A549 (cell line): ENCODE data around the gene LBHD2. TPM values are rescaled to one million over a fixed set of nuclear protein-coding genes. Genes with fewer than 3 reads are reported as not detected.
A peak's percentile ranks its signal among the peaks of the same experiment; 100 is the strongest.

Experiments
- ATAC-seq, 2 experiments: fragments of 200-7000 bp in 1 of 2; fragments of >200 bp in 1 of 2; cut with Nextera tagmentation in 1 of 2; cut with Tn5 transposase in 1 of 2; 3 replicates each; pipeline versions ENCODE4 v1.8.0 to v1.9.1; 2018 to 2020; ENCODE audit warnings: mild to moderate bottlenecking in 1 of 2, moderate library complexity in 1 of 2
- CTCF ChIA-PET: fragments of 300-600 bp; sonication (Branson Sonifier 250); formaldehyde crosslinking; extraction: SDS; loops from one replicate; lab custom pipeline; 2021; ENCODE audit warnings: antibody characterized with exemption, inconsistent platforms; lab: Yijun Ruan, JAX
- POLR2A ChIA-PET: fragments of 350-600 bp; formaldehyde crosslinking; extraction: SDS; loops from one replicate; lab custom pipeline; 2021; ENCODE audit warnings: antibody characterized with exemption, inconsistent platforms; lab: Yijun Ruan, JAX
- DNase-seq, 2 experiments: peaks; one replicate each; pipeline versions ENCODE4 v3.0.0 to v3.0.0-alpha.2; 2011 to 2016; ENCODE audit warnings: low read depth in 1 of 2, low spot score in 1 of 2
- FAIRE-seq: peaks from 2 replicates; lab custom pipeline; 2011; peaks lifted over from hg19 to GRCh38; lab: Jason Lieb, UNC
- H3K27ac ChIP-seq, 2 experiments: fragments of >200 bp; sonication (Bioruptor Twin); formaldehyde crosslinking; 3 replicates each; pipeline ENCODE4 v1.5.1; 2016 to 2017
- H3K4me1 ChIP-seq: fragments of >200 bp; sonication (Bioruptor Twin); formaldehyde crosslinking; 3 replicates; pipeline ENCODE4 v1.6.1; 2016
- H3K4me2 ChIP-seq: fragments of >200 bp; sonication (Bioruptor Twin); formaldehyde crosslinking; 3 replicates; pipeline ENCODE4 v1.6.1; 2016
- H3K4me3 ChIP-seq: fragments of >200 bp; sonication (Bioruptor Twin); formaldehyde crosslinking; 3 replicates; pipeline ENCODE4 v1.5.1; 2016
- H3K9me3 ChIP-seq: fragments of >200 bp; sonication (Bioruptor Twin); formaldehyde crosslinking; 3 replicates; pipeline ENCODE4 v1.6.1; 2016
- ATOH8 ChIP-seq: fragments of 250-450 bp; sonication (Bioruptor Pico); IDR thresholded peaks from 2 replicates; pipeline ENCODE4 v1.5.0; 2020; ENCODE audit warnings: low read depth, mild to moderate bottlenecking, moderate library complexity
- CBX8 ChIP-seq: fragments of 200-600 bp; sonication (generic); IDR thresholded peaks from 2 replicates; pipeline ENCODE4 v1.6.1; 2016
- CEBPB ChIP-seq, 2 experiments: fragments of >200 bp in 1 of 2; sonication (Bioruptor Twin) in 1 of 2; formaldehyde crosslinking in 1 of 2; IDR thresholded peaks; 2 replicates each; pipeline ENCODE4 v1.6.1; 2012 to 2016
- CHD2 ChIP-seq: fragments of 150-350 bp; IDR thresholded peaks from 2 replicates; pipeline ENCODE4 v1.6.1; 2014; ENCODE audit warnings: low read length; ENCODE audit not compliant: partially characterized antibody
- CHD4 ChIP-seq: fragments of 200-600 bp; sonication (generic); IDR thresholded peaks from 2 replicates; pipeline ENCODE4 v1.6.1; 2016; ENCODE audit warnings: antibody characterized with exemption, mild to moderate bottlenecking, borderline replicate concordance
- CTCF ChIP-seq: fragments of >200 bp; sonication (Bioruptor Twin); formaldehyde crosslinking; IDR thresholded peaks from 3 replicates; pipeline ENCODE4 v1.5.1; 2016
- E2F6 ChIP-seq: IDR thresholded peaks from 2 replicates; pipeline ENCODE4 v1.6.1; 2012; ENCODE audit warnings: low read depth, borderline replicate concordance
- ELK1 ChIP-seq: fragments of 150-350 bp; IDR thresholded peaks from 2 replicates; pipeline ENCODE4 v1.6.1; 2014; ENCODE audit warnings: low read depth, mild to moderate bottlenecking, low read length
- EP300 ChIP-seq, 2 experiments: fragments of >200 bp; sonication (Bioruptor Twin); formaldehyde crosslinking; IDR thresholded peaks; 2 replicates in 1 of 2; 3 replicates in 1 of 2; pipeline ENCODE4 v1.6.1; 2016 to 2017
- FOSB ChIP-seq: fragments of 250-450 bp; sonication (Bioruptor Pico); IDR thresholded peaks from 2 replicates; pipeline ENCODE4 v1.5.0; 2020; ENCODE audit warnings: mild to moderate bottlenecking, moderate library complexity
- FOSL2 ChIP-seq, 2 experiments: fragments of 450-650 bp in 1 of 2; fragments of >200 bp in 1 of 2; sonication (Bioruptor Twin) in 1 of 2; formaldehyde crosslinking; IDR thresholded peaks; 2 replicates each; pipeline versions ENCODE4 v1.5.0 to v1.6.1; 2016 to 2020; ENCODE audit warnings: mild to moderate bottlenecking in 1 of 2, moderate library complexity in 1 of 2
- GATA3 ChIP-seq: IDR thresholded peaks from 2 replicates; pipeline ENCODE4 v1.6.1; 2012; ENCODE audit warnings: borderline replicate concordance
- HEYL ChIP-seq: fragments of 250-450 bp; sonication (Bioruptor Pico); IDR thresholded peaks from 2 replicates; pipeline ENCODE4 v1.8.0; 2021; ENCODE audit warnings: mild to moderate bottlenecking, moderate library complexity
- HMGXB4 ChIP-seq: fragments of 250-450 bp; sonication (Bioruptor Pico); IDR thresholded peaks from 2 replicates; pipeline ENCODE4 v1.5.0; 2021; ENCODE audit warnings: mild to moderate bottlenecking, moderate library complexity, borderline replicate concordance
- JUN ChIP-seq, 2 experiments: fragments of >200 bp; sonication (Bioruptor Twin); formaldehyde crosslinking; IDR thresholded peaks; 2 replicates in 1 of 2; 3 replicates in 1 of 2; pipeline ENCODE4 v1.6.1; 2016 to 2017
- JUNB ChIP-seq: fragments of >200 bp; sonication (Bioruptor Twin); formaldehyde crosslinking; IDR thresholded peaks from 2 replicates; pipeline ENCODE4 v1.6.1; 2016
- MAFK ChIP-seq: fragments of 450-650 bp; IDR thresholded peaks from 2 replicates; pipeline ENCODE4 v1.6.1; 2014; ENCODE audit not compliant: partially characterized antibody
- MAX ChIP-seq: IDR thresholded peaks from 2 replicates; pipeline ENCODE4 v1.6.1; 2012
- NPAS2 ChIP-seq: fragments of 250-450 bp; sonication (Bioruptor Pico); IDR thresholded peaks from 2 replicates; pipeline ENCODE4 v1.8.0; 2022; ENCODE audit warnings: mild to moderate bottlenecking, moderate library complexity, borderline replicate concordance
- PHF8 ChIP-seq: fragments of 200-600 bp; sonication (generic); IDR thresholded peaks from 2 replicates; pipeline ENCODE4 v1.6.1; 2016; ENCODE audit warnings: low read depth, mild to moderate bottlenecking, antibody characterized with exemption, moderate library complexity, borderline replicate concordance
- POLR2A ChIP-seq: IDR thresholded peaks from 2 replicates; pipeline ENCODE4 v1.6.1; 2012; ENCODE audit warnings: mild to moderate bottlenecking, low read length
- RAD21 ChIP-seq, 2 experiments: fragments of >200 bp in 1 of 2; sonication (Bioruptor Twin) in 1 of 2; formaldehyde crosslinking in 1 of 2; IDR thresholded peaks in 1 of 2; conservative IDR thresholded peaks in 1 of 2; 2 replicates in 1 of 2; 3 replicates in 1 of 2; pipeline ENCODE4 v1.6.1; 2012 to 2018; ENCODE audit warnings: inconsistent platforms in 1 of 2
- RFX5 ChIP-seq: fragments of 450-650 bp; IDR thresholded peaks from 2 replicates; pipeline ENCODE4 v1.7.1; 2014; ENCODE audit warnings: antibody characterized with exemption, mild to moderate bottlenecking, moderate library complexity
- SREBF2 ChIP-seq: fragments of 450-650 bp; IDR thresholded peaks from 2 replicates; pipeline ENCODE4 v1.6.1; 2014; ENCODE audit warnings: mild to moderate bottlenecking, moderate library complexity
- TFCP2L1 ChIP-seq: fragments of 250-450 bp; sonication (Bioruptor Pico); IDR thresholded peaks from 2 replicates; pipeline ENCODE4 v1.5.0; 2021; ENCODE audit warnings: mild to moderate bottlenecking
- ZC3H11A ChIP-seq: fragments of 450-650 bp; IDR thresholded peaks from 2 replicates; pipeline ENCODE4 v1.6.1; 2014; ENCODE audit warnings: antibody characterized with exemption, mild to moderate bottlenecking
- ZFP36 ChIP-seq: fragments of 450-650 bp; IDR thresholded peaks from 2 replicates; pipeline ENCODE4 v1.6.1; 2014; ENCODE audit warnings: borderline replicate concordance; ENCODE audit not compliant: partially characterized antibody
- WGBS: methylation state at CpG from one replicate; pipeline ENCODE4 v1.1.6; 2017; ENCODE audit errors: missing lambda C conversion rate; 5-methylcytosine and 5-hydroxymethylcytosine counted together
- polyA plus RNA-seq, 4 experiments: library from polyadenylated mRNA; depleted of rRNA in 3 of 4; stranded (reverse); fragments of >200 nt; fragmentation: RNase III in 1 of 4; extraction: RNeasy Plus Mini Kit Qiagen cat#74134 plus additional on column Dnase treatment in 1 of 4; gene quantifications; 2 replicates in 3 of 4; 3 replicates in 1 of 4; pipeline ENCODE4 v1.2.3, GENCODE V29; 2011 to 2017

The LBHD2 gene
- polyA plus RNA-seq, 2 of the 4 experiments (the other 2 are of a cell fraction), result not detected

- POLR2A ChIA-PET, result no interaction called here
- CTCF ChIA-PET, result interaction anchor here (0.6 to 11.1 kb wide), 7 partner anchors 11 to 220 kb away, joined by 3 to 259 read pairs (median 3); partner anchors contain the start of genes EXOC3L4 and LBHD2
- peak overlapping the region; percentile 24 for H3K4me3 ChIP-seq
- H3K27ac ChIP-seq, result peak overlapping the region; percentile 97 to 99
- H3K9me3 ChIP-seq, result no peaks in the 10 kb centered on the region
- TF ChIP-seq CHD2 (no peak), EP300 (IDR thresholded peaks at IDR 0.05) (peak; percentile 52 to 53; a peak in 2 of 5 replicates), CTCF (0 out of 3 replicates have a peak, but pooled peaks have one; percentile 15), JUNB (peak; percentile 74), JUN (IDR thresholded peaks at IDR 0.05) (peak in 1 of 2 experiments; percentile 87; a peak in 1 of 5 replicates), CEBPB (IDR thresholded peaks at IDR 0.05) (no peak), MAFK (peak; percentile 33), HEYL (CRISPR knock-in tag) (no peak), TFCP2L1 (CRISPR knock-in tag) (no peak), NPAS2 (CRISPR knock-in tag) (no peak), FOSL2 (IDR thresholded peaks at IDR 0.05) (peak; percentile 68; the same call in 1 of the 2 replicates), FOSL2 (CRISPR knock-in tag; IDR thresholded peaks at IDR 0.05) (peak; percentile 90), E2F6 (0 out of 2 replicates have a peak, but pooled peaks have one; percentile 57), ELK1 (no peak), RAD21 (conservative IDR thresholded peaks at IDR 0.05 in 1 of 2, IDR thresholded peaks at IDR 0.05 in 1 of 2) (peak in 1 of 2 experiments; percentile 30; a peak in 2 of 5 replicates), RFX5 (no peak), POLR2A (no peak)
- peak; percentile 82 to 91 for DNase-seq
- peak; percentile 82 for FAIRE-seq
- peak; percentile 52 to 61 for ATAC-seq
- H3K4me1 ChIP-seq, result peaks cover 70% of the 10 kb centered on the region
- 50% methylated on average over 20 of the region's 21 CpGs for WGBS
- H3K4me2 ChIP-seq, result peak overlapping the region; percentile 96
These were observed 11.2 kb upstream of the LBHD2 start for GRCh38 chr14:103072595-103073366.

- Histone ChIP-seq H3K4me3 (0 out of 3 replicates have a peak overlapping the region, but pooled peaks have one; percentile 5), H3K4me1 (peaks cover 64% of the 10 kb centered on the region), H3K9me3 (no peaks in the 10 kb centered on the region), H3K4me2 (peak overlapping the region; percentile 96), H3K27ac (peak overlapping the region; percentile 97 to 99)
- ChIA-PET POLR2A (no interaction called here), CTCF (interaction anchor here (1.2 to 11.1 kb wide), 5 partner anchors 10 to 219 kb away, joined by 3 to 259 read pairs (median 68); partner anchors contain the start of genes EXOC3L4 and LBHD2)
- WGBS, result 0% methylated on average over 9 of the region's 14 CpGs
- ATAC-seq (peak; percentile 39 to 49), FAIRE-seq (no peak), DNase-seq (peak; percentile 55 to 86)
- no peak; the same call in 1 of the 2 replicates for TF ChIP-seq FOSL2 (IDR thresholded peaks at IDR 0.05)
- no peak for TF ChIP-seq FOSL2 (CRISPR knock-in tag; IDR thresholded peaks at IDR 0.05)
- TF ChIP-seq PHF8, result no peak
- TF ChIP-seq ATOH8 (CRISPR knock-in tag), result no peak
- peak; percentile 44; the same call in 1 of the 2 replicates for TF ChIP-seq JUNB
- no peak for TF ChIP-seq FOSB
- no peak for TF ChIP-seq HMGXB4 (CRISPR knock-in tag)
- peak; percentile 73 for TF ChIP-seq MAX
- TF ChIP-seq GATA3, result peak; percentile 53
- no peak for TF ChIP-seq ZC3H11A
- TF ChIP-seq CBX8, result no peak
- TF ChIP-seq ELK1, result no peak
- TF ChIP-seq CHD4, result no peak
- peak; percentile 54 to 85; a peak in 4 of 5 replicates for TF ChIP-seq JUN (IDR thresholded peaks at IDR 0.05)
- no peak for TF ChIP-seq ZFP36
- TF ChIP-seq CEBPB (IDR thresholded peaks at IDR 0.05), result no peak
- no peak for TF ChIP-seq SREBF2
These were observed 10.6 kb upstream of the LBHD2 start for GRCh38 chr14:103073367-103073875.
